KMS-11 (cell line): ENCODE results near the gene LPAR5.

Experiments used
- H2AFZ ChIP-seq: fragments of 200-600 bp; sonication (generic); 2 replicates; pipeline ENCODE4 v1.6.1; 2016; ENCODE audit warnings: antibody characterized with exemption, mixed run types, low read depth
- H3K27ac ChIP-seq: fragments of 200-600 bp; sonication (generic); 2 replicates; pipeline ENCODE4 v1.6.1; 2016; ENCODE audit warnings: mild to moderate bottlenecking, mixed run types
- H3K27me3 ChIP-seq: fragments of 200-600 bp; sonication (generic); 2 replicates; pipeline ENCODE4 v1.6.1; 2017; ENCODE audit warnings: mild to moderate bottlenecking, low read depth, mixed run types, moderate library complexity; ENCODE audit not compliant: insufficient read depth
- H3K36me3 ChIP-seq: fragments of 200-600 bp; sonication (generic); 2 replicates; pipeline ENCODE4 v1.6.1; 2017; ENCODE audit warnings: mild to moderate bottlenecking, mixed run types; ENCODE audit not compliant: insufficient read depth
- H3K4me1 ChIP-seq: fragments of 200-600 bp; sonication (generic); 2 replicates; pipeline ENCODE4 v1.6.1; 2016; ENCODE audit warnings: mild to moderate bottlenecking, low read depth, mixed run types; ENCODE audit not compliant: poor library complexity, severe bottlenecking
- H3K4me2 ChIP-seq: fragments of 200-600 bp; sonication (generic); 2 replicates; pipeline ENCODE4 v1.7.0; 2016; ENCODE audit warnings: mild to moderate bottlenecking, mixed run types
- H3K4me3 ChIP-seq: fragments of 200-600 bp; sonication (generic); IDR thresholded peaks from 2 replicates; pipeline ENCODE4 v1.6.1; 2017; ENCODE audit warnings: low read depth, low read length, mixed read lengths; ENCODE audit not compliant: insufficient read depth
- H3K79me2 ChIP-seq: fragments of 200-600 bp; sonication (generic); 2 replicates; pipeline ENCODE4 v1.6.1; 2016; ENCODE audit warnings: low read depth, mixed run types; ENCODE audit not compliant: insufficient read depth
- H3K9ac ChIP-seq: fragments of 200-600 bp; sonication (generic); 2 replicates; pipeline ENCODE4 v1.6.1; 2016; ENCODE audit warnings: mild to moderate bottlenecking, mixed run types
- H4K20me1 ChIP-seq: fragments of 200-600 bp; sonication (generic); 2 replicates; pipeline ENCODE4 v1.6.1; 2016; ENCODE audit warnings: mild to moderate bottlenecking, mixed run types; ENCODE audit not compliant: insufficient read depth
- CTCF ChIP-seq: fragments of 200-600 bp; sonication (generic); conservative IDR thresholded peaks from 2 replicates; pipeline ENCODE4 v1.6.1; 2017; ENCODE audit warnings: low read depth, mild to moderate bottlenecking, antibody characterized with exemption, low read length, moderate library complexity, mixed read lengths

Gene LPAR5

DNA sequence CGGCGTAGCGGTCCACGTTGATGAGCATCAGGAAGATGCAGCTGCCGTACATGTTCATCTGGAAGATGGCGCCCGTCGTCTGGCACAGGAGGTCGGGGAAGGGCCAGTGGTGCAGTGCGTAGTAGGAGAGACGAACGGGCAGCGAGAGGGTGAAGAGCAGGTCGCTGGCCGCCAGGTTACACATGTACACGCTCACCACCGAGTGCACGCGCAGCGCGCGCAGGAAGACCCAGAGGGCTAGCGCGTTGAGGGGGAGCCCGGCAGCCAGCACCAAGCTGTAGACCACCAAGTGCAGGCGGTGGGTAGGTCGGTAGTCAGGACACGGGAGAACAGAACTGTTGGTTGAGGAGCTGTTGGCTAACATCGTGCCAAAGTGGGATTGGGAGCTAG, 14.9 kb downstream of the LPAR5 start:
- Histone ChIP-seq H4K20me1 (no peaks in the 10 kb centered on the region), H3K9ac (no peak overlapping the region), H2AFZ (no peak overlapping the region), H3K4me1 (no peaks in the 10 kb centered on the region), H3K27me3 (no peaks in the 10 kb centered on the region), H3K4me2 (no peak overlapping the region), H3K79me2 (no peaks in the 10 kb centered on the region), H3K27ac (no peak overlapping the region), H3K36me3 (no peaks in the 10 kb centered on the region), H3K4me3 (no peak overlapping the region)
- TF ChIP-seq CTCF = no peak

DNA sequence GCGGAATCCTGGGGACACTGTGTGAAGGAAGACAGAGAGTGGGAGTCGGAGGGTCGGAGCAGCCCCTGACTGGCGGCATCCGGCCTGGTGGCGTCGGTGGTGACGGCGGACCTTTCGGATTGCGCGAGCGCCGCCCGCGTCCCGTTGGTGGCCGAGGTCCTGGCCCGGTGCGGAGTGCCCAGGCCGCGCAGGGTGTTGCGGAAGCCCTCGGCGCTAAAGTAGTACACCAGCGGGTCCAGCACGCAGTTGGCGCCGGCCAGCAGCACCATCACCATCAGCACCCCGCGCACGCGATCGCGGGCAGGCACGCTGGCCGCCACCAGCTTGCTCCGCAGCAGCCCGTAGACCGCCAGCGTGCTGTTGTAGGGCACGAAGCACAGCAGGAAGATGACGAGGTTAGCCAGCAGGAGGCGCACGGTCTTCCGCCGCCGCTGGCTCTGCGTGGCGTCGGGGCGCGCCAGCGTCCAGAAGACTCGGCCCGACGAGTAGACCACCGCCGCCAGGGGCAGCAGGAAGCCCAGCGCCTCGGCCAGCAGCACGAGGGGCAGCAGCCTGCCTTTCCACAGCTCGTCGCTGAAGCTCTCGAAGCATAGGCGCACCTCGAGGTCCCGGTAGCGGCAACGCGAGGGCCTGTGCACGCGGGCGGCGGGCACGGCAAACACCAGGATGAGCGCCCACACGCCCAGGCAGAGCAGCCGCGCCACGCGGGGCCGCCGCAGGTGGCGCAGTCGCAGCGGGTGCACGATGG, 15.4 kb downstream of the LPAR5 start:
- H3K4me3 ChIP-seq = no peak overlapping the region
- H3K27me3 ChIP-seq = no peaks in the 10 kb centered on the region
- no peak overlapping the region for H2AFZ ChIP-seq
- no peaks in the 10 kb centered on the region for H3K79me2 ChIP-seq
- no peak overlapping the region for H3K9ac ChIP-seq
- no peaks in the 10 kb centered on the region for H3K36me3 ChIP-seq
- no peaks in the 10 kb centered on the region for H4K20me1 ChIP-seq
- H3K4me2 ChIP-seq = no peak overlapping the region
- no peaks in the 10 kb centered on the region for H3K4me1 ChIP-seq
- no peak for TF ChIP-seq CTCF
- no peak overlapping the region for H3K27ac ChIP-seq

DNA sequence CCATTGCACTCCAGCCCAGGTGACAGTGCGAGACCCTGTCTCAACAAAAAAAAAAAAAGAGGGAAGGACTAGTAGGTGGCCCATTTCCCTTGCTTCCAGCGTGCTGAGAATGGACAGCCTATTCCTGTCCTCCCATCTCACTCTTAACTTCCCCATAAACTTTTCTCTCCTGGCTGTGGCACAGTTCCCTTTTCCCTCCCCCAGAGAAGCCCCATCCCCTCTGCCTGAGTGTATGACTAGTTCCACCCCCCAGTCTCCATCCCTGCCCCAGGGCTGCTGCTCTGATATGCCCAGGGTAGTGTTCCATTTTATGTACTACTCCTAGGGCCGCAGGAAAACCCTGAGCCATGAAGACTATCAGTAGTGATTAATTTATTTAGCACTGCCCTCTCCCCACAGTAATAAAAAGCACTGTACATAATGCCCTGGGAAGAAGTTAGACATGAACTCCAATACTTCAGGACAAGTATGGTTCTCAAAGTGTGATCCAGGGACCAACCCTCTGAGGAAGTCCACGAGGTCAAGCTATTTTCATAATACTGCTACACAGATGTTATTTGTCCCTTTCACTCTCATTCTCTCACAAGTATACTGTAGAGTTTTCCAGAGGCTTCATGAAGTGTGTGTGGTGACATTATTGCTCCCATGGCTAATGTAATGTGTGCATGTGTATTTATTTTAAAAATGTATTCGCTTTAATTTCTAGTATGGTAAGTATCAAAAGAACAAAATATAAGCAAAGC, 17.1 kb downstream of the LPAR5 start:
- Histone ChIP-seq H4K20me1 (no peaks in the 10 kb centered on the region), H3K4me2 (no peak overlapping the region), H2AFZ (no peak overlapping the region), H3K27ac (no peak overlapping the region), H3K79me2 (no peaks in the 10 kb centered on the region), H3K27me3 (no peaks in the 10 kb centered on the region), H3K4me3 (no peak overlapping the region), H3K4me1 (peaks cover 6% of the 10 kb centered on the region), H3K9ac (no peak overlapping the region), H3K36me3 (no peaks in the 10 kb centered on the region)
- TF ChIP-seq CTCF = no peak

- Histone ChIP-seq H2AFZ (no peak overlapping the region), H3K4me3 (no peak overlapping the region), H3K27me3 (no peaks in the 10 kb centered on the region), H3K9ac (no peak overlapping the region), H3K36me3 (no peaks in the 10 kb centered on the region), H3K4me2 (no peak overlapping the region), H3K4me1 (peaks cover 31% of the 10 kb centered on the region), H4K20me1 (no peaks in the 10 kb centered on the region), H3K27ac (no peak overlapping the region), H3K79me2 (no peaks in the 10 kb centered on the region)
- no peak for TF ChIP-seq CTCF
Measured at GRCh38 chr12:6615802-6616201, 20.0 kb downstream of the LPAR5 start.
